Adrenal gland (tissue), 5 donors: ENCODE results near the gene PYDC1.

Experiments
- CTCF ChIP-seq, 6 experiments: fragments of 450-650 bp in 4 of 6; fragments of 200-600 bp in 2 of 6; sonication (generic) in 1 of 6; IDR thresholded peaks; 1 replicate in 5 of 6; 2 replicates in 1 of 6; pipeline versions ENCODE4 v1.5.1 to v1.8.0; 2016 to 2021; ENCODE audit warnings: antibody characterized with exemption in 6 of 6, mild to moderate bottlenecking in 2 of 6, moderate library complexity in 1 of 6
- POLR2A ChIP-seq, 2 donors: fragments of 450-650 bp; IDR thresholded peaks; one replicate each; pipeline ENCODE4 v1.6.1; 2017; ENCODE audit warnings: antibody characterized with exemption in 2 of 2, mild to moderate bottlenecking in 2 of 2, moderate library complexity in 1 of 2
- donor health status: DM: no; HTN: no; CAD: no.

GRCh38 chr16:31216422-31217135, at the start of gene PYDC1:
- no peak for TF ChIP-seq CTCF (IDR thresholded peaks at IDR 0.05)
- TF ChIP-seq POLR2A (IDR thresholded peaks at IDR 0.05) = no peak
